Endothelial cell of umbilical vein (primary cell): ENCODE results near the gene EDARADD. TPM values are rescaled to one million over a fixed set of nuclear protein-coding genes. Genes with fewer than 3 reads are reported as not detected.

Experiments used
- BruUV-seq: library from RNA; stranded (reverse); fragments of 400-500 nt; replicated peaks from 2 replicates; lab custom pipeline; 2021; lab: Mats Ljungman, UMichigan
- CTCF ChIA-PET: fragments of 300-600, 350-600 bp; sonication (Branson Sonifier 250); formaldehyde crosslinking; loops from one replicate; lab custom pipeline; 2021; ENCODE audit warnings: antibody characterized with exemption, inconsistent platforms; lab: Charles Lee
- POLR2A ChIA-PET: fragments of 300-600, 350-600 bp; sonication (Branson Sonifier 250); formaldehyde crosslinking; loops from one replicate; lab custom pipeline; 2021; ENCODE audit warnings: antibody characterized with exemption, inconsistent platforms; lab: Charles Lee
- DNase-seq: peaks from one replicate; pipeline ENCODE4 v3.0.0-alpha.2; 2011; ENCODE audit warnings: low read depth, low spot score
- FAIRE-seq: peaks from 2 replicates; lab custom pipeline; 2011; peaks lifted over from hg19 to GRCh38; lab: Jason Lieb, UNC
- H2AFZ ChIP-seq: 2 replicates; pipeline ENCODE4 v1.6.0; 2012; ENCODE audit warnings: low read depth, low read length, control low read depth, inconsistent platforms
- H3K27ac ChIP-seq: 2 replicates; pipeline ENCODE4 v1.5.1; 2011; ENCODE audit warnings: low read depth, mild to moderate bottlenecking, control low read depth, low read length, moderate library complexity; ENCODE audit not compliant: insufficient read depth
- H3K27me3 ChIP-seq, 2 experiments: 2 replicates each; pipeline versions ENCODE4 v1.6.0 to v1.6.1; 2011; ENCODE audit warnings: low read length in 2 of 2, mixed read lengths in 1 of 2; ENCODE audit not compliant: control insufficient read depth in 2 of 2, insufficient read depth in 2 of 2
- H3K36me3 ChIP-seq, 2 experiments: 2 replicates in 1 of 2; 3 replicates in 1 of 2; pipeline ENCODE4 v1.5.1; 2011; ENCODE audit warnings: low read length in 2 of 2, mild to moderate bottlenecking in 1 of 2, moderate library complexity in 1 of 2; ENCODE audit not compliant: control insufficient read depth in 2 of 2, insufficient read depth in 2 of 2; ENCODE audit errors: extremely low read depth in 1 of 2
- H3K4me1 ChIP-seq: 3 replicates; pipeline ENCODE4 v1.5.1; 2011; ENCODE audit warnings: mild to moderate bottlenecking, low read length; ENCODE audit not compliant: control insufficient read depth, insufficient read depth; ENCODE audit errors: extremely low read depth
- H3K4me2 ChIP-seq: 2 replicates; pipeline ENCODE4 v1.6.1; 2011; ENCODE audit warnings: low read length, control low read depth, mixed read lengths; ENCODE audit not compliant: insufficient read depth
- H3K4me3 ChIP-seq, 3 experiments: fragments of 200-600 bp in 1 of 3; sonication (generic), shearing (Covaris generic) in 1 of 3; replicated peaks in 1 of 3; 2 replicates each; pipeline ENCODE4 v1.5.1; 2011 to 2016; ENCODE audit warnings: control low read depth in 3 of 3, low read length in 3 of 3, mild to moderate bottlenecking in 2 of 3, inconsistent platforms in 1 of 3, low read depth in 1 of 3, moderate library complexity in 1 of 3; ENCODE audit not compliant: insufficient read depth in 1 of 3
- H3K79me2 ChIP-seq: 2 replicates; pipeline ENCODE4 v1.6.0; 2012; ENCODE audit warnings: low read length, inconsistent platforms; ENCODE audit not compliant: control insufficient read depth, insufficient read depth
- H3K9ac ChIP-seq: replicated peaks from 2 replicates; pipeline ENCODE3; 2011; ENCODE audit warnings: low read length, control low read depth; ENCODE audit not compliant: insufficient read depth; ENCODE audit errors: extremely low read depth
- H3K9me1 ChIP-seq: replicated peaks from 3 replicates; pipeline ENCODE4 v1.6.0; 2011; ENCODE audit warnings: mild to moderate bottlenecking, low read length; ENCODE audit not compliant: control insufficient read depth, insufficient read depth; ENCODE audit errors: extremely low read depth
- H3K9me3 ChIP-seq: replicated peaks from 2 replicates; pipeline ENCODE4 v1.5.1; 2012; ENCODE audit warnings: low read length, inconsistent platforms; ENCODE audit not compliant: control insufficient read depth, insufficient read depth
- H4K20me1 ChIP-seq: replicated peaks from 2 replicates; pipeline ENCODE3; 2011; ENCODE audit warnings: mild to moderate bottlenecking, low read length; ENCODE audit not compliant: control insufficient read depth, insufficient read depth; ENCODE audit errors: extremely low read depth
- CTCF ChIP-seq, 2 donors: IDR thresholded peaks; 1 replicate in 1 of 2; 2 replicates in 1 of 2; pipeline ENCODE4 v1.5.1; 2011; ENCODE audit warnings: low read length in 2 of 2, mild to moderate bottlenecking in 2 of 2, moderate library complexity in 2 of 2, control low read depth in 1 of 2, inconsistent platforms in 1 of 2, low read depth in 1 of 2; ENCODE audit not compliant: insufficient read depth in 1 of 2; ENCODE audit errors: extremely low read depth in 1 of 2
- EZH2 ChIP-seq: IDR thresholded peaks from 2 replicates; pipeline ENCODE4 v1.6.1; 2012; ENCODE audit warnings: borderline replicate concordance, low read depth, mild to moderate bottlenecking, moderate library complexity, low read length, inconsistent platforms; ENCODE audit not compliant: severe bottlenecking
- FOS ChIP-seq: IDR thresholded peaks from 2 replicates; pipeline ENCODE4 v1.6.1; 2011; ENCODE audit warnings: mild to moderate bottlenecking, low read length, moderate library complexity, borderline replicate concordance; ENCODE audit not compliant: insufficient read depth
- GATA2 ChIP-seq: IDR thresholded peaks from 2 replicates; pipeline ENCODE4 v1.7.0; 2011; ENCODE audit warnings: low read depth, mild to moderate bottlenecking, moderate library complexity, mixed read lengths, low read length; ENCODE audit not compliant: insufficient read length, insufficient read depth
- JUN ChIP-seq: IDR thresholded peaks from 2 replicates; pipeline ENCODE4 v1.6.1; 2011; ENCODE audit warnings: borderline replicate concordance, low read depth; ENCODE audit not compliant: insufficient read length, insufficient read depth
- MAX ChIP-seq: IDR thresholded peaks from 2 replicates; pipeline ENCODE4 v1.6.1; 2011; ENCODE audit not compliant: insufficient read depth, insufficient read length
- MYC ChIP-seq: IDR thresholded peaks from one replicate; pipeline ENCODE4 v1.6.1; 2011; ENCODE audit warnings: mild to moderate bottlenecking, low read depth, low read length
- POLR2A ChIP-seq: IDR thresholded peaks from 2 replicates; pipeline ENCODE4 v1.6.1; 2012; ENCODE audit warnings: low read depth, mild to moderate bottlenecking, control low read depth, low read length
- POLR2AphosphoS5 ChIP-seq: IDR thresholded peaks from 2 replicates; pipeline ENCODE4 v1.6.1; 2012; ENCODE audit warnings: low read depth, mild to moderate bottlenecking, control low read depth, low read length, moderate library complexity; ENCODE audit not compliant: insufficient read depth
- dilution Hi-C: fragments of 300-500 bp; cut with MboI; formaldehyde crosslinking; loops from one replicate; pipeline ENCODE4 v1.15.0; 2019; ENCODE audit warnings: low sequenced_read_pairs; ENCODE audit not compliant: extremely low pct_ligation_motif_present
- intact Hi-C: fragments of 100-400 bp; cut with micrococcal nuclease; formaldehyde crosslinking; loops from one replicate; pipeline ENCODE4 v1.10.0; 2022
- polyA plus RNA-seq, 4 experiments: library from polyadenylated mRNA; depleted of rRNA in 3 of 4; stranded (reverse) in 3 of 4; unstranded in 1 of 4; fragments of >200 nt; gene quantifications; 2 replicates each; pipeline versions ENCODE4 v1.2.1 to v1.2.3, GENCODE V29; 2011 to 2012; ENCODE audit warnings: missing spikeins in 1 of 4
- total RNA-seq: library from RNA; stranded (reverse); gene quantifications from 2 replicates; pipeline ENCODE4 v1.2.3, GENCODE V29; 2021

EDARADD gene
- total and polyA plus RNA-seq, 2 donors (not counting 3 experiments of a cell fraction or from before 2014, with no cell fraction given): not detected

- Histone ChIP-seq H3K9me3 (no peaks in the 10 kb centered on the region), H3K4me2 (no peak overlapping the region), H3K27ac (no peak overlapping the region), H3K4me1 (no peaks in the 10 kb centered on the region), H3K27me3 (no peaks in the 10 kb centered on the region), H3K9me1 (no peaks in the 10 kb centered on the region), H4K20me1 (no peaks in the 10 kb centered on the region), H3K36me3 (no peaks in the 10 kb centered on the region), H2AFZ (no peak overlapping the region), H3K4me3 (no peak overlapping the region), H3K9ac (no peak overlapping the region), H3K79me2 (no peaks in the 10 kb centered on the region)
- dilution Hi-C loops (no loop called here), intact Hi-C loops (no loop called here)
- no TSS peak for BruUV-seq
- DNase-seq: no peak
- no peak for TF ChIP-seq MAX
- TF ChIP-seq GATA2: no peak
- no peak for TF ChIP-seq FOS
- no peak for TF ChIP-seq MYC
- no peak for TF ChIP-seq POLR2AphosphoS5
- TF ChIP-seq JUN: no peak
- no peak for TF ChIP-seq EZH2
- TF ChIP-seq POLR2A: no peak
- no peak for TF ChIP-seq CTCF (IDR thresholded peaks at IDR 0.05; ENCODE audit: extremely low read depth in 1 of 2, insufficient read depth in 1 of 2, low read depth in 1 of 2, low read length in 2 of 2)
- POLR2A ChIA-PET: no interaction called here
- CTCF ChIA-PET: no interaction called here
- FAIRE-seq: no peak
Measured at GRCh38 chr1:236457775-236458174, 63.7 kb downstream of the EDARADD start.
